ENCODE measurements around the gene CHRNB2.
"Not testable (repeated sequence)": the region's sequence is repeated elsewhere in the genome, so short reads cannot be mapped to it uniquely, and the experiment has no call there.

CHRNB2 gene, protein sequence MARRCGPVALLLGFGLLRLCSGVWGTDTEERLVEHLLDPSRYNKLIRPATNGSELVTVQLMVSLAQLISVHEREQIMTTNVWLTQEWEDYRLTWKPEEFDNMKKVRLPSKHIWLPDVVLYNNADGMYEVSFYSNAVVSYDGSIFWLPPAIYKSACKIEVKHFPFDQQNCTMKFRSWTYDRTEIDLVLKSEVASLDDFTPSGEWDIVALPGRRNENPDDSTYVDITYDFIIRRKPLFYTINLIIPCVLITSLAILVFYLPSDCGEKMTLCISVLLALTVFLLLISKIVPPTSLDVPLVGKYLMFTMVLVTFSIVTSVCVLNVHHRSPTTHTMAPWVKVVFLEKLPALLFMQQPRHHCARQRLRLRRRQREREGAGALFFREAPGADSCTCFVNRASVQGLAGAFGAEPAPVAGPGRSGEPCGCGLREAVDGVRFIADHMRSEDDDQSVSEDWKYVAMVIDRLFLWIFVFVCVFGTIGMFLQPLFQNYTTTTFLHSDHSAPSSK

DNA sequence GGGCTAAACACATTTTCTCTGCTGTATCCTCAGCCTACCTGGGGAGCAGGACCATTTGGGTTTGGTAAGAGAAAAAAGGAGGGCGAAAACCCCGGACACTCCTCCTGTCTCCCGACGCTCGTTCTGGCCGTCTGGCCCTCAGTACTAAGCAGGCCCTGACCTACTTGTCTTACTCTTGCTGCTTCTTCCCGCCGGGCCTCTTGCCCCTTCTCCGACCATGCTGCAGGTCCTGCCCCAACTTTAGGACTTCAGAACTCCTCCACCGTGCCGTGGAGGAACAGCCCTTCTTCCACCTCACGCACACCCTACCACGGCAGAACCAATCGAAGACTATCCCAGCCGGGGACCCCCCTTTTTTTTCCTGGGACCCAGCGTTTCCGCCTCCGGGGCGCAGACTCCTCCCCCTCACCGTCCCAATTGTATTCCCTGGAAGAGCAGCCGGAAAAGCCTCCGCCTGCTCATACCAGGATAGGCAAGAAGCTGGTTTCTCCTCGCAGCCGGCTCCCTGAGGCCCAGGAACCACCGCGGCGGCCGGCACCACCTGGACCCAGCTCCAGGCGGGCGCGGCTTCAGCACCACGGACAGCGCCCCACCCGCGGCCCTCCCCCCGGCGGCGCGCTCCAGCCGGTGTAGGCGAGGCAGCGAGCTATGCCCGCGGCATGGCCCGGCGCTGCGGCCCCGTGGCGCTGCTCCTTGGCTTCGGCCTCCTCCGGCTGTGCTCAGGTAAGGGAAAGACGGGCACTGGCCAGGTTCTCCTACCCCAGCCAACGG is at the start of gene CHRNB2:
Gene CHRNB2, plus strand, starts transcription at position 393 of the 771 bp plus-strand sequence. Its CDS starts 267 bp downstream, at position 660.
- peak; percentile 82 for DNase-seq

DNA sequence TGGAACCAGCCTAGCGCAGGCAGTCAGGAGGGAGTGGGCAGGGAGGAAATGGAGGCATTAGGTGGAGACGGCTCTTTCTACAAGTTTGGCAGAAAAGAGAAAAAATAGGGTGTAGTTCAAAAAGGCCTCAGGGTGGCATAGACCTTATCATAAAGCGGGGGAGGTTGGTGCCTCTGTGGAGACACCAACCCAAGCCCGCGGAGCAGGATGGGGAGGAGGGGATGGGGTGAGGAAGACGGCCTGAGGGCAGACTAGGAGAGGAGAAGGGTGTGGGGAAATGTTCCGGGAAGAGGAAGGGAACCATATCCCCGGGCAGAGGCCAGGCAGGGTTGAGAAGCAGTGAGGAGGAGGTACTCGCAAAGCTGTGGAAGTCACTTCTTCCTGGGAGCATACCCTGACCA is 48.0 kb upstream of the CHRNB2 start:
- DNase-seq: no peak

DNA sequence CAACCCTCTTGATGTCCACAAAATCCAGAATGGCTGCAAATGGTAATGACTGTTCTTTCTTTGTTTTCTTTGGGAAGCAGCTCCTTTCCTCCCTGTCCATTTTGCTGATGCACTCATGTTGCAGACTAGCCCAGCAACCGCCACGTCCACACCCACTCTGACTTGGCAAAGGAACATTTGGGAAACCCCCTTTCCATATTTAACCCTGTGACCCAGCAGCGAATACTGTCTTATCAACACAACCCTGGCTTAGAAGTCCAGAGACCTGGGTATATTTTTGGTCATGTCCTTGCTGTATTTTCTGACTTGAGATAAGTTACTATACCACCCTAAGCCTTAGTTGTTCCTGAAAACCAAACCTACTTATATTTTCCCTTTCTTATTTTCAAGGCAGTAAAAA is 47.2 kb upstream of the CHRNB2 start:
- DNase-seq: no peak

DNA sequence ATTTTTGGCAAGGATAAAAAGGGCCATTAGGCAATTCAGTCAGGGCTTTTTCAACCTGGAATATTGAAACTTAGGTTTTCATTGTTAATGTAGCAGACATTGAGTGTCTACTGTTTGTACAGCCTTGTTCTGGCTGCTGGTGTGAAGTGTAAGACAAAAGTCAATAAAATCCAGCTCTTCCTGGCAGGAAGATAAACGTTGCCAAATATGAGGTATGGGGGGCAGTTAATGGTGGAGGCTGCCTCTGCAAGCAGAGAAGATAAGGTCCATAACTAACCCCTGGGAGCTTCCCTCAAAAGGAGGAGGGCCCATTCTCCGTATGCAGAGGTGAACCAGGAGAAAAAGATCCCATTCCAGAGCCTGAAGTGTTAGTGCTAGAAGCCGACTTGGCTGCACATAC is 45.9 kb upstream of the CHRNB2 start:
- DNase-seq: no peak

DNA sequence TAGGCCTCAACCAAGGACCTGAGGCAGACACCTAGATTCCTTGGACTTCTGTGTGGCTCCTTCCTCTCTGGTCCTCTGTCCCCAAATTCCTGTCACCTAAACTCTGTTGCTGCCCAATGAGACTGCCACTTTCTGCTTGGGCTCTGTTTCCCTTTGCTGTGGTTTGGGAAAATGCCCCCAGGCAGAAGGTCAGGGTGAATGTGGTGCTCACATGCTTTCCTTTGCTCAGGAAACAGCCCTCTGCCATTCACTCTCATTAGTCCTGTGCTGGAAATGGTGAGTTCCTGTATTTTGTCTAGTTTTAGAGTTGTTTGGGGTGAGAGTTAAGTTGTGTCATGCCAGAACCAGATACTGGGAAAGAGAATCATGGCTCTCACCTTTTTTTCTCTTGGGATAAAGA is 42.7 kb upstream of the CHRNB2 start:
- DNase-seq: no peak

DNA sequence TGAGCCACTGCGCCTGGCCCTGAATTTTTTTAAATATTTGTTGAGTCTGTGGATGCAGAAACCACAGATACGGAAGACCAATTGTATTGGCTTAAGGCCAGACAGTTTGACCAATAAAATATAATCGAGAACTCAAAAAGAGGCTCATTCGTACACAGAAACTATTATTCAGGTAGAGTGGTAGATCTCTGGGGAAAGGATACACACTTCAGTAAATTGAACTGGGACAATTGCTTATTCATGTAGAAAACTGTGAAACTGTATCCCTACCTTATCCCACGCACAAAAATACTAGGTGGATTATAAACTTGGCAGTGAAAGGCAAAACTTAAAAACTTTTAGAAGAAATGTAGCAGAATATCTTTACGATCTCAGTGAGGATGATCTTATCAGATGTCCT is 40.4 kb upstream of the CHRNB2 start:
- no peak for DNase-seq

DNA sequence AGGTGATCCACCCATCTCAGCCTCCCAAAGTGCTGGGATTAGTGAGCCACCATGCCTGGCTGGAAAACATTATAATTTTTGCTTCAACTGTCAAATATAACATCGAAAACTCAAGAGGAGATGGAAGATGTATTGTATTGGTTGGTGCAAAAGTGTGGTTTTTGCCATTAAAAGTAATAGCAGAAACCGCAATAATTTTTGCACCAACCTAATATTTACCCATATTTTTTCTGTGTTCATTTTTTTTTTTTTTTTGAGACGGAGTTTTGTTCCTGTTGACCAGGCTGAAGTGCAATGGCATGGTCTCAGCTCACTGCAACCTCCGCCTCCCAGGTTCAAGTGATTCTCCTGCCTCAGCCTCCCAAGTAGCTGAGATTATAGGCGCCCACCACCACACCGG is 38.3 kb upstream of the CHRNB2 start:
- no peak for DNase-seq

DNA sequence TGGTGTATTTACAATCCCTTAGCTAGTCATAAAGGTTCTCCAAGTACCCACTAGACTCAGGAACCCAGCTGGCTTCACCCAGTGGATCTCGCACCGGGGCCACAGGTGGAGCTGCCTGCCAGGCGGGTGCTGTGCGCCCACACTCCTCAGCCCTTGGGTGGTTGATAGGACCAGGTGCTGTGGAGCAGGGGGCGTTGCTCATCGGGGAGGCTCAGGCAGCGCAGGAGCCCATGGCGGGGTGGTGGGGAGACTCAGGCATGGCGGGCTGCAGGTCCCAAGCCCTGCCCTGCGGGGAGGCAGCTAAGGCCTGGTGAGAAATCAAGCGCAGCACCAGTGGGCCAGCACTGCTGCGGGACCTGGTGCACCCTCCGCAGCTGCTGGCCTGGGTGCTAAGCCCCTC is 35.6 kb upstream of the CHRNB2 start:
- not testable (repeated sequence) for DNase-seq

DNA sequence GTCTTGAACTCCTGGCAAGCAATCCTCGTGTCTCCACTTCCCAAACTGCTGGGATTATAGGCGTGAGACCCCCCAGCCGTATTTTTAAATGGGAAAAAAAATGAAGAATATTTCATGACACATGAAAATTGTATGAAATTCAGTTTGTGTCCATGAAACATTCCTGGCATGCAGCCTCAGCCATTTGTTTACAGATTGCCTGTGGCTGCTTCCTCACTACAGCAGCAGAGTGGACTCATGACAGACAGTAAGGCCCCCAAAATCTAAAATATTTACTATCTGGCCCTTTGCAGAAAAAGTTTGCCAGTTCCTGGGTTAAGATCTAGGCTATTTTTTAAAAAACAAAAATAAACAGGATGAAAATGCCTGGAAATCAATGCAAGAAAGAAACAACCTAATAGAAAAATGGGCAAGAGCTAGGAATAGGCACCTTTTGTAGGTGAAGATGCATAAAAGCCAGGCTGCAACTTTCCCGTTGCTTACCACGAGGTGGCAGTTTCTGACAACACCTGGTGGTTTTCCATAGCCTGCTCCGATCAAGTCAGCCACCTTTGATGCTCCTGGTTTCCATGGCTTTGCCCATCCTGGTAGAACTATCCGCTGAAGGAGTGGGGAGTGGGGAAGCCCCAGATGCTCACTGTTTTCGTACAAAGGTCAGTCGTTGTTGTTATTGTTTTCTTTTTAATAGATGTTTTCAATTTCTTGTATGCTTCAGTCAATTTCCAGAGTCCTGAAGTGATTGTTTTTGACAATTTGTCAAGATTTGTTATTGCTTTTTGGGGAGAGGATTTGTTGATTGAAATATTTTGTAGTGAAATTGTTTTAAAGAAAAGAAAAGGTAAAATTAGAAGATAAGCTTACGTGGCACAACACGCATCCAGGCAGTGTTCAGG is 33.4 kb upstream of the CHRNB2 start:
- peak; percentile 33 for DNase-seq

DNA sequence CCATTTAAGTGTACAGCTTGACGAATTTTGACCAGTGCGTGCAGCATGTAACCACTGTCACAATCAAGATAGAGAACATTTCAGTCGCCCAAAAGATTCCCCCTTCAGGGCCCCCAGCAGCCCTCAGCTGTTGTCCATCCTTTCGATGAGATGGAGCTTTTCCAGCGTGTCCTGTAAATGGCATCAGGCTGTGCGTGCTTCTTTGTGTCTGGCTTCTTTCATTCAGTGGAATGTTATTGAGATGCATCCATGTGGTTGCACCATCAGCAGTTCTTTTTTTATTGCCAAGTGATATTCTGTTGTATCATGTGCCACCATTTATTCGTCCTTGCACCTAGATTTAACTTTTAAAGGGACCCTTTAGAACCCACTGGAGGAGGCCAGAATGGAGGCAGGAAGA is 31.0 kb upstream of the CHRNB2 start:
- DNase-seq: no peak

DNA sequence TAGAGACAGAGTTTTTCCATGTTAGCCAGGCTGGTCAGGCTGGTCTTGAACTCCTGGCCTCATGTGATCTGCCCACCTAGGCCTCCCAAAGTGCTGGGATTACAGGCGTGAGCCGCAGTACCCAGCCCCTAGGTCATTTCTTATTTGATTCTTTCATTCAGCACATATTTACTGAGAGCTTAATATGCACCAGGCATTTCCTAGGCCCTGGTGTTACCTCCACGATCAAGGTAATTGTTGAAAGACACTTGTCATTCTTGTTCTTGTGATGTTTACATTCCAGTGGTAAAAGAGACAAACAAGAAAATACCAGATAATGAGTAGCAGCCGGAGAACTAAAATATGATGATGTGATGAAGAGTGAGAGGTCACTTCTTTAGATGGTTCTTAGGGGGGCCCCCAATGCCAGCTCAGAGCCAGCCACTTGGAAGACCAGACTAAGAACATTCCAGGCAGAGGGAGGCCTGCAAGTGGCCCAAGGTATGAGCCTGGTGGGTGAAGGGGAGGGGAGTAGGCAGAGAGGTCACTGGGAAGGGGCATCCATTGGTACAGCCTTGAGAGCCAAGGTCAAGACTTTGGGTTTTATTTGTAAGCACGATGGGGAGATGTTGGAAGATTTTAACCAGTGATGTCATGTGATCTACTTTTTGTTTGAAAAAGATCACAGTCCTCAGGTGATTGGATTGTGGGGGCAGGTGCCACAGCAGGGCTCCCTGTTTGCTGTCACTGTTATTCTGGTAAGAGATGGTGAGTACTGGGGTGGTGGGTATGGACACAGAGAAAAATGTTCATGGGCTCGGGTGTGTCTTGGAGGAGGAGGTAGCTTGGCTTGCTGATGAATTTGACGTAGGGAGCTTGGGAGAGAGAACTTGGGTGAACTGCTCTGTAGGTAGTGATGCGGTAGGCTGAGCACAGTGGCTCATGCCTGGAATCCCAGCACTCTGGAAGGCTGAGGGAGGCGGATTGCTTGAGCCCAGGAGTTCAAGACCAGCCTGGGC is 27.8 kb upstream of the CHRNB2 start:
- no peak for DNase-seq

DNA sequence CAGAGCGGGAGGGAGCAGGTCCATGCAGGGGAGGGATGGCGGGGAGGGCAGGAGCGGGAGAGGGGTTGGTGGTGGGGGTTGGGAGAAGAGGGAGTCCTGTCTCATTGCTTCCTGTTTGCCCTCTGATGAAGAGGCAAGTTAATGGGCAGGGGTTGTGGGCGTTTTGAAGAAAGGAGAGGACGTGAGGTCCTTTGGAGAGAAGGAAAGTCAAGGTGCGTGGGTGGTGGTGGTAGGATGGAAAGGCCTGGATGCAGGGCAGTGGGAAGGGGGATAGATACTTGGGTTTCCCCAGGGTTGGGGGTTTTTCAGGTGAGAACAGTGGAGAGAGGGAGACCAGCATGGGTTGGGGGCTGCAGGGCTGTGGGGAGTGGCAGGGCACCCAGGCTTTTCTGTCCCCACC is 26.3 kb upstream of the CHRNB2 start:
- DNase-seq: no peak

DNA sequence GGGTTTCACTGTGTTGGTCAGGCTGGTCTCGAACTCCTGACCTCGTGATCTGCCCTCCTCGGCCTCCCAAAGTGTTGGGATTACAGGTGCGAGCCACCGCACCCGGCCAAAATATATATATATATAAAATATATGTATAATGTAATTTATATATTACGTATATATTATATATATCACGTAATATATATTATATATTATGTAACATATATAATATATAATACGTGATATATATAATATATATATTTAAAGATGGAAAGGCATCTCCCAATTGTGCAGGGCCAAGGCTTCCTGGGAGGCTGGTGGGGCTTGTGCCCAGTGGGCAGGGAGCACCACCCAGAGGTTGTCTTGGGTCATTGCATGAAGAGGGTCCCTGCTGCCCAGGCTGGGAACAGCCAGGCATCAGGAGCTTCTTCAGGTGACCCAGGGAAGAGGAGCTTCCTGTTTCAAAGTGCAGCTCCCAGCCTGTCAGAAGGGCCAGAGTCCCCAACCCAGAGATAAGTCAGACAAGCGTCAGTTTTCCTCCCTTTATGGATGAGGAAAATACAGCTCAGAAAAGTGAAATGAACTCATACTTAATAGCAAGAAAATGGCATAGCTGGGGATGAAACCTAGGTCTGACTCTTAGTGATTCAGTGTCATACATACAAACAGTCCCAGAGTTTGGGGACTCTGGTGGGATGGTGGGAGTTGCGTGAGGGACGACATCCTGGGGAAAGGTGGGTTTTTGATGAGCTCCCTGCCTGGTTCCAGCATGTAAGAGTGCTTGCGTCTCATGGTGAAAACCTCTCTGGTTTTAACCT is 21.1 kb upstream of the CHRNB2 start:
- peak; percentile 61 for DNase-seq

DNA sequence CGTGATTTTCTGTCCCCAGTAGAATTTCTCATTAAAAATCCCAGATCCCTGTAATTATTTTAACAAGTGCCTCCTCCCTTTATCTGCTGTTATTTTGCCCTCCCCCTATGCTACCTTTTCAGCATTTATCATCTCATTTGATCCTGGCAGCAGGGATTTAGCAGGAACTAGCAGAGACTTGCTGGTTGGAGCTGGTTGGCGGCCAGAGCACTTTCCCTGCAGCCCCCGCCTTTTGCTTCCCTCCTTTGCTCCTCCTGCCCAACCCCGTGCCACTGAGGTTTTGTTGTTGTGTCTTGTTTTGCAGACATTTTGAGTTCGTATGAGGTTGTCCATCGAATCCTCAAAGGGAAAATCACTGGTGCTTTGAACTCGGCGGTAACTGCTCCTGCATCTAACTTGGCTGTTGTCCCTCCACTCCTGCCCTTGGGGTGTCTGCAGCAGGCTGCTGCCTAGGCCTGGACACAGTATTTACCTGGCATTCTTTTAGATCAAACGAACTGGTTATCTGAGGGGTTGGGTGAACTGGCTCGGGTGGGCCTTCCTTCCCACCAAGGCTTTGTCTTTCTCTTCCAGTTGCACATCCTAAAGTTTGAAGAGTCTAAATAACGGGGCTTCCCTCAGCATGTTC is 20.4 kb upstream of the CHRNB2 start:
- no peak for DNase-seq

DNA sequence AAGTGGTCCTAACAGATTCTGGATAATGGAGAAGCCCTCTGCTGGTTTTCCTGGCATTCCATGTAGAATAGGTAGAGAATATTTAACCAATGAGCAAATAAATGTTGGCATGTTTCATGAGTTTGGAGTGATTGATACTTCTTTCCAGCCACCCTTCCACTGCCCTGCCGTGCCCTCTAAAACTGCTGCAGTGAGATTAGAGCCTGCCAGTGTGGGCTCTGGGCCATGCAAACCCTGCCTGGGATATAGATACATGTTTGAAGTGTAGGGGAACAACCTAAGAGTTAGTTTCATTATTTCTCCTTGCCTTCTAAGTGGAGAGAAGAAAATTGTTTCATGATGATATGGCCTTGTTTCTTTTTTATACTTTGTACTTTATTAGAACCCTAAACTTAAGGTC is 19.6 kb upstream of the CHRNB2 start:
- DNase-seq: no peak

DNA sequence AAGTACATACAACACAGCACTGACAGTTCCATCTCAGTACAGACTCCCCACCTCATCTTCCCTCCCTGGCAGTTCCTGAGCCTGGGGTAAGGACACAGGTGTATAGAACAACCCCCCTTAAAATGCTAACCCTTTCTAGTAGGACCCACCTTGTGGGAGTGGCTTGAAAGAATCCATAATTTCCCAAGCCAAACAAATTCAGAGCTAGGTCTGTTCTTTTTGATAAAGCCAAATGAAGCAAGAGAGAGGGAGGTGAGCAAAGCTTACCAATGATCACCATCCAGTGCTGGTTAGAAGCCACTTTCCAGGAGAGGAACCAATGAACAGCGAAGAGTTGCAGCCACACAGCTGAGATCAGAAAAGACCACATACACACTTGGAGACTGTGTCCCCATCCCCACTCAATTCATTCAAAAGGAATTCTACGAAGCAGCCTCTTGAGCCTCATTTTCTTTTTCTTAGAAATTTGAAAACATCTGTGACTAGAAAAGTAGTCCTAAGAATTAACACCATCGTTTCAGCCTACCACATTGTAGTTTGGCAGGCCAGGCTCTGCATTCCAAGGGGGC is 18.3 kb upstream of the CHRNB2 start:
- no peak for DNase-seq

DNA sequence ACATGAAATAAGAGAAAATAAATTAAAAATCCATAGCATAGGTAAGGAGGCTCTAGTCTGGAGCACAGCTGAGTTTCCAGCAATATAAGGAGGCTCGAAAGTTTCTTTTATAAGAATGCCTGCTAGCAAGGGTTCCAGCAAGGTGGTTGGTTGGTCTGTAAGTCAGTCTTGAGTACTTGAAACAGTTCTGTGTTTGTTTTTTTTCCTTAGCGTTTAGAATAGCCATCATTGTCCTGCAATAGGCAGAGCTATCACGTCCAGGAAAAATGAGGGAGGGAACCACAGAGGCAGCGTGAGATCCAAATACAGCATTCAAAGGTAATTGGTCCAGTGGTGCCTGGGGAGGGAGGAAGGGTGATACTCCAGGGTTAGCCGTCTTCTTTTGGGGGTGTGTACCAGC is 17.5 kb upstream of the CHRNB2 start:
- DNase-seq: no peak

DNA sequence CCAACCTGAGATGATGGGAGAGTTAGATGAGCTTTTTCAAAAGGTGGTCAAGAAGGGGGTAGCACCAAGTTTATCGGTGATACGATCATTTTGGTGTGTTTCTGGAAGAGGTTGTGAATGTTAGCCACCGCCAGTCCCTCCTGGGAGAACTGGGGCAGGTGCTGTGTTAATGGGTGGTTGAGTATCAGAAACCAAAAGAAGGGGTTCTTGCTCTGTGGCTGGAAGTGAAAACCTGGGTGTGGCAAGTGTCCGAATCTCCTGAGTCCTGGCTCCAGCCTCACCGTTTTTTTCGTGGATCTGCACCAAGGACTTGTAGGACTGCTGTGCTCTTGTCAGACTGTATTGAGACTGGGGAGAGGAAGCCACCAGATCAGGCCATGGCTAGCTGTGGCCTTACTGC is 16.9 kb upstream of the CHRNB2 start:
- DNase-seq: no peak

DNA sequence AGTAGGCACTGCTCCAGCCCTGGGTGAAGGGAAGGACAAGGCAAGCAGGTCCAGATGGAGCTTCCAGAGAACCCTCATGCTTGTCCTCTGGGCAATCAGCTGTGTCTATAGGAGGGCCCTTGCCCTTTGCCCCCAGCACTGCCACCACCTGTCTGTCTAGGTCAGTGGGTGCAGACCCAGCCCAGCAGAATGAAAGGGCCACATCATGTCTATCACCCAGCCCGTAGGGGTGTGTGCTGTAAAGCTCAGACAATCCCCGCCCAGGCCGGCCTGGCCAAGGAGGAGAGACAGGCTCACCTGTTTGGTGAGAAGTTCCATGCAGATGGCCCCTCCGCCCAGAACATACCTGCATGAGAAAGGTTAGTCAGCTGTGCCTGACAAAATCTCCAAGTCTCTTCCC is 16.1 kb upstream of the CHRNB2 start:
- DNase-seq: no peak

DNA sequence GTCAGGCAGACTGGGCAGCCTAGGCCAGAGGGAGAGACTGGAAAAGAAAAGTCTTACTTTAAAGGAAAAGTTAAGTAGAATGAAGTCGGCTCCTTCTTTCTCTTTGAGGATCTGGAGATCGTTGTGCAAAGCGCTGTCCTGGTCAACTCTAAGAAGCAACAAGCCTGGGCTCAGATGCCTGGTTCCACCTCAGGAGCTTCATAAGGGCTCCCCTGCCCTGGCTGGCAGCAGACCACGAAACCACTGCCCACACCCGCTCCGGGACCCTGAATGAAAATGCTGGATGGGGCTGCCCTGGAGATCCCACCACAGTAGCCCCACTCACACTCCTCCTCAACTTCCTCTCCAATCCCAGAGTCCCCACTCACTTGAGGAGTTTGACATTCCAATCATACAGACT is 15.5 kb upstream of the CHRNB2 start:
- DNase-seq: no peak

Measured in eye (tissue), 1 donor.